HG03469 (cell line): ENCODE measurements around the gene CACNG4.

Source experiments
- ATAC-seq: cut with Tn5 transposase; IDR thresholded peaks from one replicate; pipeline ENCODE4 v1.9.1; 2021; ENCODE audit warnings: mild to moderate bottlenecking, moderate library complexity, moderate number of reproducible peaks; ENCODE audit not compliant: unreplicated experiment

CACNG4 gene

GRCh38 chr17:67015001-67015400 is 50.5 kb downstream of the CACNG4 start:
- no peak for ATAC-seq

GRCh38 chr17:67016039-67016762 is 51.7 kb downstream of the CACNG4 start:
- no peak for ATAC-seq

GRCh38 chr17:67017910-67018309 is 53.4 kb downstream of the CACNG4 start:
- ATAC-seq: no peak

GRCh38 chr17:67018471-67019434 is 54.2 kb downstream of the CACNG4 start:
- ATAC-seq: no peak

- no peak for ATAC-seq
These were observed 55.3 kb downstream of the CACNG4 start for GRCh38 chr17:67019809-67020208.

- ATAC-seq: no peak
These were observed 55.8 kb downstream of the CACNG4 start for GRCh38 chr17:67020293-67020766.

GRCh38 chr17:67021196-67021595 is 56.7 kb downstream of the CACNG4 start:
- no peak for ATAC-seq

- ATAC-seq: no peak
These were observed 57.4 kb downstream of the CACNG4 start for GRCh38 chr17:67021743-67022450.

- no peak for ATAC-seq
These were observed 57.9 kb downstream of the CACNG4 start for GRCh38 chr17:67022451-67022810.

GRCh38 chr17:67024736-67025135 is 60.2 kb downstream of the CACNG4 start:
- ATAC-seq: no peak

GRCh38 chr17:67025216-67025792 is 60.8 kb downstream of the CACNG4 start:
- no peak for ATAC-seq

GRCh38 chr17:67026341-67026740 is 61.8 kb downstream of the CACNG4 start:
- ATAC-seq: no peak

GRCh38 chr17:67027031-67027628 is 62.6 kb downstream of the CACNG4 start:
- ATAC-seq: no peak

- ATAC-seq: no peak
These were observed 66.1 kb downstream of the CACNG4 start for GRCh38 chr17:67030641-67031040.

- no peak for ATAC-seq
These were observed 67.9 kb downstream of the CACNG4 start for GRCh38 chr17:67032382-67032781.

- no peak for ATAC-seq
These were observed 68.5 kb downstream of the CACNG4 start for GRCh38 chr17:67032985-67033384.

GRCh38 chr17:67033613-67034012 is 69.1 kb downstream of the CACNG4 start:
- ATAC-seq: no peak

GRCh38 chr17:67035131-67036083 is 70.9 kb downstream of the CACNG4 start:
- no peak for ATAC-seq

- ATAC-seq: no peak
These were observed 74.4 kb downstream of the CACNG4 start for GRCh38 chr17:67038861-67039365.
